Measurements from ENCODE around the gene DNMT3B. TPM values are rescaled to one million over a fixed set of nuclear protein-coding genes. Genes with fewer than 3 reads are reported as not detected.

DNMT3B gene
- total RNA-seq, 5 donors from 2014 or later (not counting 1 experiment from before 2014, with no cell fraction given), result 0.56 to 1.7 (median 0.95) TPM

GRCh38 chr20:32787168-32787567 is 25.0 kb downstream of the DNMT3B start:
- H3K27ac Mint-ChIP-seq, result no peak overlapping the region
- Histone ChIP-seq H3K9me3 (no peaks in the 10 kb centered on the region), H3K27me3 (replicated peaks in 1 of 2; ENCODE audit: control insufficient read depth in 2 of 2, extremely low read depth in 1 of 2, insufficient read depth in 2 of 2, low read length in 1 of 2) (no peaks in the 10 kb centered on the region), H3K4me1 (ENCODE audit: control insufficient read depth in 1 of 2, extremely low read depth in 1 of 2, insufficient read depth in 2 of 2, low read length in 2 of 2) (peaks cover under 1 to 9% of the 10 kb centered on the region in 2 experiments), H3K36me3 (ENCODE audit: control insufficient read depth in 2 of 2, extremely low read depth in 1 of 2, insufficient read depth in 1 of 2, low read length in 1 of 2) (no peaks in the 10 kb centered on the region), H3K27ac (ENCODE audit: low read length) (no peak overlapping the region), H3K4me3 (ENCODE audit: control insufficient read depth in 1 of 2, extremely low read depth in 1 of 2, low read length in 1 of 2) (no peak overlapping the region)
- ChIA-PET POLR2A (interaction anchor here in 1 of 2 donors (0.6 kb wide), 1 partner anchor 1006 kb away, joined by 10 read pairs; no protein-coding TSS in a partner anchor), CTCF (no interaction called here)
- H3K4me1 Mint-ChIP-seq, result peaks cover 12 to 15% (median 14%) of the 10 kb centered on the region in 3 donors
- no peaks in the 10 kb centered on the region for H3K27me3 Mint-ChIP-seq
- no peak for ATAC-seq (replicated peaks in 1 of 4)
- DNase-seq, result no peak
- no peaks in the 10 kb centered on the region for H3K9me3 Mint-ChIP-seq
- H3K4me3 Mint-ChIP-seq, result no peak overlapping the region
- H3K36me3 Mint-ChIP-seq, result no peaks in the 10 kb centered on the region
- 85% methylated on average over 10 of the region's 16 CpGs for WGBS (ENCODE audit: insufficient coverage)

- Histone ChIP-seq H3K4me3 (ENCODE audit: control insufficient read depth in 1 of 2, extremely low read depth in 1 of 2, low read length in 1 of 2) (no peak overlapping the region), H3K4me1 (ENCODE audit: control insufficient read depth in 1 of 2, extremely low read depth in 1 of 2, insufficient read depth in 2 of 2, low read length in 2 of 2) (peaks cover 20 to 34% of the 10 kb centered on the region in 2 experiments), H3K27ac (ENCODE audit: low read length) (no peak overlapping the region), H3K27me3 (replicated peaks in 1 of 2; ENCODE audit: control insufficient read depth in 2 of 2, extremely low read depth in 1 of 2, insufficient read depth in 2 of 2, low read length in 1 of 2) (no peaks in the 10 kb centered on the region), H3K36me3 (ENCODE audit: control insufficient read depth in 2 of 2, extremely low read depth in 1 of 2, insufficient read depth in 1 of 2, low read length in 1 of 2) (no peaks in the 10 kb centered on the region), H3K9me3 (no peaks in the 10 kb centered on the region)
- Mint-ChIP-seq H3K4me1 (peaks cover 39 to 41% (median 40%) of the 10 kb centered on the region in 3 donors), H3K27ac (no peak overlapping the region), H3K4me3 (no peak overlapping the region), H3K9me3 (no peaks in the 10 kb centered on the region), H3K36me3 (no peaks in the 10 kb centered on the region), H3K27me3 (no peaks in the 10 kb centered on the region)
- ChIA-PET CTCF (interaction anchor here (0.6 to 1.1 kb wide), 8 partner anchors 12 to 505 kb away, joined by 3 to 6 read pairs (median 3); no protein-coding TSS in a partner anchor), POLR2A (no interaction called here)
- WGBS (ENCODE audit: insufficient coverage), result 40% methylated on average over 2 of the region's 6 CpGs
- ATAC-seq (replicated peaks in 1 of 4) (peak; percentile 56 to 81 (median 70)), DNase-seq (peak; percentile 30 to 81 (median 61))
Measured at GRCh38 chr20:32789896-32790750, 27.9 kb downstream of the DNMT3B start.

GRCh38 chr20:32790751-32791057 is 28.5 kb downstream of the DNMT3B start:
- H3K4me3 Mint-ChIP-seq, result no peak overlapping the region
- H3K36me3 Mint-ChIP-seq, result no peaks in the 10 kb centered on the region
- POLR2A ChIA-PET, result no interaction called here
- H3K4me1 ChIP-seq (ENCODE audit: control insufficient read depth in 1 of 2, extremely low read depth in 1 of 2, insufficient read depth in 2 of 2, low read length in 2 of 2), result peaks cover 20 to 40% of the 10 kb centered on the region in 2 experiments
- H3K36me3 ChIP-seq (ENCODE audit: control insufficient read depth in 2 of 2, extremely low read depth in 1 of 2, insufficient read depth in 1 of 2, low read length in 1 of 2), result no peaks in the 10 kb centered on the region
- DNase-seq (no peak), ATAC-seq (replicated peaks in 1 of 4) (no peak)
- WGBS (ENCODE audit: insufficient coverage), result 78% methylated on average over 3 of the region's 3 CpGs
- no peaks in the 10 kb centered on the region for H3K9me3 ChIP-seq
- H3K4me3 ChIP-seq (ENCODE audit: control insufficient read depth in 1 of 2, extremely low read depth in 1 of 2, low read length in 1 of 2), result no peak overlapping the region
- peaks cover 45 to 47% (median 46%) of the 10 kb centered on the region in 3 donors for H3K4me1 Mint-ChIP-seq
- H3K9me3 Mint-ChIP-seq, result no peaks in the 10 kb centered on the region
- H3K27me3 ChIP-seq (replicated peaks in 1 of 2; ENCODE audit: control insufficient read depth in 2 of 2, extremely low read depth in 1 of 2, insufficient read depth in 2 of 2, low read length in 1 of 2), result no peaks in the 10 kb centered on the region
- no peak overlapping the region for H3K27ac ChIP-seq (ENCODE audit: low read length)
- CTCF ChIA-PET, result interaction anchor here (1.0 to 1.1 kb wide), 4 partner anchors 30 to 154 kb away, joined by 3 to 6 read pairs (median 3); no protein-coding TSS in a partner anchor
- no peaks in the 10 kb centered on the region for H3K27me3 Mint-ChIP-seq
- peak overlapping the region in 1 of 2 donors; percentile 92 for H3K27ac Mint-ChIP-seq

GRCh38 chr20:32792316-32792715 is 30.1 kb downstream of the DNMT3B start:
- peak in 30 of 35 experiments; percentile 11 to 63 (median 32) for DNase-seq
- ChIA-PET CTCF (interaction anchor here (0.5 to 1.0 kb wide), 4 partner anchors 13 to 211 kb away, joined by 3 to 6 read pairs (median 4); partner anchors contain the start of gene MAPRE1 (in 1 of the 2)), POLR2A (no interaction called here)
- H3K36me3 Mint-ChIP-seq, result no peaks in the 10 kb centered on the region
- H3K27ac Mint-ChIP-seq, result peak overlapping the region; percentile 86 to 92
- WGBS (ENCODE audit: insufficient coverage), result 58% methylated on average over 1 of the region's 3 CpGs
- ATAC-seq (replicated peaks in 1 of 4), result peak; percentile 14 to 74 (median 42)
- H3K4me3 ChIP-seq (ENCODE audit: control insufficient read depth in 1 of 2, extremely low read depth in 1 of 2, low read length in 1 of 2), result peak overlapping the region in 1 of 2 donors; percentile 0
- H3K4me1 Mint-ChIP-seq, result peaks cover 57 to 63% (median 60%) of the 10 kb centered on the region in 3 donors
- peak overlapping the region; percentile 66 for H3K27ac ChIP-seq (ENCODE audit: low read length)
- H3K9me3 ChIP-seq, result no peaks in the 10 kb centered on the region
- peak overlapping the region in 1 of 3 donors; percentile 71 for H3K4me3 Mint-ChIP-seq
- no peaks in the 10 kb centered on the region for H3K9me3 Mint-ChIP-seq
- peaks cover 22 to 52% of the 10 kb centered on the region in 2 experiments for H3K4me1 ChIP-seq (ENCODE audit: control insufficient read depth in 1 of 2, extremely low read depth in 1 of 2, insufficient read depth in 2 of 2, low read length in 2 of 2)
- H3K36me3 ChIP-seq (ENCODE audit: control insufficient read depth in 2 of 2, extremely low read depth in 1 of 2, insufficient read depth in 1 of 2, low read length in 1 of 2), result no peaks in the 10 kb centered on the region
- no peaks in the 10 kb centered on the region for H3K27me3 Mint-ChIP-seq
- no peaks in the 10 kb centered on the region for H3K27me3 ChIP-seq (replicated peaks in 1 of 2; ENCODE audit: control insufficient read depth in 2 of 2, extremely low read depth in 1 of 2, insufficient read depth in 2 of 2, low read length in 1 of 2)

- DNase-seq (no peak), ATAC-seq (replicated peaks in 1 of 4) (no peak)
- Mint-ChIP-seq H3K9me3 (no peaks in the 10 kb centered on the region), H3K27me3 (no peaks in the 10 kb centered on the region), H3K4me3 (peak overlapping the region in 1 of 3 donors; percentile 71), H3K36me3 (no peaks in the 10 kb centered on the region), H3K4me1 (peaks cover 58 to 64% (median 61%) of the 10 kb centered on the region in 3 donors), H3K27ac (peak overlapping the region; percentile 86 to 92)
- peaks cover 22 to 52% of the 10 kb centered on the region in 2 experiments for H3K4me1 ChIP-seq (ENCODE audit: control insufficient read depth in 1 of 2, extremely low read depth in 1 of 2, insufficient read depth in 2 of 2, low read length in 2 of 2)
- peak overlapping the region in 1 of 2 donors; percentile 0 for H3K4me3 ChIP-seq (ENCODE audit: control insufficient read depth in 1 of 2, extremely low read depth in 1 of 2, low read length in 1 of 2)
- no peaks in the 10 kb centered on the region for H3K9me3 ChIP-seq
- H3K36me3 ChIP-seq (ENCODE audit: control insufficient read depth in 2 of 2, extremely low read depth in 1 of 2, insufficient read depth in 1 of 2, low read length in 1 of 2), result no peaks in the 10 kb centered on the region
- 93% methylated on average over 6 of the region's 13 CpGs for WGBS (ENCODE audit: insufficient coverage)
- CTCF ChIA-PET, result interaction anchor here (0.5 to 1.0 kb wide), 4 partner anchors 27 to 387 kb away, joined by 3 to 6 read pairs (median 4); partner anchors contain the start of gene MAPRE1 (in 1 of the 2)
- peak overlapping the region; percentile 66 for H3K27ac ChIP-seq (ENCODE audit: low read length)
- H3K27me3 ChIP-seq (replicated peaks in 1 of 2; ENCODE audit: control insufficient read depth in 2 of 2, extremely low read depth in 1 of 2, insufficient read depth in 2 of 2, low read length in 1 of 2), result no peaks in the 10 kb centered on the region
- POLR2A ChIA-PET, result no interaction called here
Measured at GRCh38 chr20:32792731-32793458, 30.7 kb downstream of the DNMT3B start.

- ChIA-PET POLR2A (interaction anchor here in 1 of 2 donors (0.6 kb wide), 1 partner anchor 28 kb away, joined by 5 read pairs; no protein-coding TSS in a partner anchor), CTCF (no interaction called here)
- DNase-seq (no peak), ATAC-seq (replicated peaks in 1 of 4) (no peak)
- Histone ChIP-seq H3K9me3 (no peaks in the 10 kb centered on the region), H3K27me3 (replicated peaks in 1 of 2; ENCODE audit: control insufficient read depth in 2 of 2, extremely low read depth in 1 of 2, insufficient read depth in 2 of 2, low read length in 1 of 2) (no peaks in the 10 kb centered on the region), H3K4me1 (ENCODE audit: control insufficient read depth in 1 of 2, extremely low read depth in 1 of 2, insufficient read depth in 2 of 2, low read length in 2 of 2) (peaks cover 22 to 48% of the 10 kb centered on the region in 2 experiments), H3K27ac (ENCODE audit: low read length) (no peak overlapping the region), H3K36me3 (ENCODE audit: control insufficient read depth in 2 of 2, extremely low read depth in 1 of 2, insufficient read depth in 1 of 2, low read length in 1 of 2) (no peaks in the 10 kb centered on the region), H3K4me3 (ENCODE audit: control insufficient read depth in 1 of 2, extremely low read depth in 1 of 2, low read length in 1 of 2) (no peak overlapping the region)
- H3K27ac Mint-ChIP-seq, result peak overlapping the region; percentile 55 to 82
- peak overlapping the region in 2 of 3 donors; percentile 25 to 50 for H3K4me3 Mint-ChIP-seq
- no peaks in the 10 kb centered on the region for H3K9me3 Mint-ChIP-seq
- 80% methylated on average over 1 of the region's 3 CpGs for WGBS (ENCODE audit: insufficient coverage)
- peaks cover 49 to 57% (median 56%) of the 10 kb centered on the region in 3 donors for H3K4me1 Mint-ChIP-seq
- H3K27me3 Mint-ChIP-seq, result no peaks in the 10 kb centered on the region
- H3K36me3 Mint-ChIP-seq, result no peaks in the 10 kb centered on the region
Measured at GRCh38 chr20:32796383-32796948, 34.3 kb downstream of the DNMT3B start.

Data from T-cell (primary cell).